ENCODE data around the gene ASH1L. TPM values are rescaled to one million over a fixed set of nuclear protein-coding genes. Genes with fewer than 3 reads are reported as not detected.

ASH1L gene
- total and polyA plus RNA-seq, 2 donors (not counting 3 experiments of a cell fraction or from before 2014, with no cell fraction given): 11.6 to 29.2 TPM

GRCh38 chr1:155304558-155305063 lies 258.0 kb downstream of the ASH1L start:
- H2AFZ ChIP-seq (ENCODE audit: low read depth, low read length): no peak overlapping the region

More at GRCh38 chr1:155304558-155305063, 258.0 kb downstream of the ASH1L start:
- Histone ChIP-seq H3K4me3 (replicated peaks in 1 of 3; ENCODE audit: insufficient read depth in 1 of 3, low read depth in 1 of 3, low read length in 3 of 3) (no peak overlapping the region), H4K20me1 (replicated peaks; ENCODE audit: control insufficient read depth, extremely low read depth, insufficient read depth, low read length) (no peaks in the 10 kb centered on the region), H3K79me2 (ENCODE audit: control insufficient read depth, insufficient read depth, low read length) (peaks cover 8% of the 10 kb centered on the region), H3K9ac (replicated peaks; ENCODE audit: extremely low read depth, insufficient read depth, low read length) (no peak overlapping the region), H3K27ac (ENCODE audit: insufficient read depth, low read depth, low read length) (no peak overlapping the region), H3K9me3 (replicated peaks; ENCODE audit: control insufficient read depth, insufficient read depth, low read length) (no peaks in the 10 kb centered on the region), H3K36me3 (ENCODE audit: control insufficient read depth in 2 of 2, extremely low read depth in 1 of 2, insufficient read depth in 2 of 2, low read length in 2 of 2) (no peaks in the 10 kb centered on the region), H3K4me1 (ENCODE audit: control insufficient read depth, extremely low read depth, insufficient read depth, low read length) (peaks cover 5% of the 10 kb centered on the region), H3K4me2 (ENCODE audit: insufficient read depth, low read length) (no peak overlapping the region), H3K9me1 (replicated peaks; ENCODE audit: control insufficient read depth, extremely low read depth, insufficient read depth, low read length) (no peaks in the 10 kb centered on the region), H3K27me3 (ENCODE audit: control insufficient read depth in 2 of 2, insufficient read depth in 2 of 2, low read length in 2 of 2) (no peaks in the 10 kb centered on the region)
- ChIA-PET CTCF (interaction anchor here (1.6 to 3.1 kb wide), 2 partner anchors 28 to 54 kb away, joined by 3 to 9 read pairs; no protein-coding TSS in a partner anchor), POLR2A (no interaction called here)
- TF ChIP-seq MAX (IDR thresholded peaks at IDR 0.05; ENCODE audit: insufficient read depth, insufficient read length): no peak
- TF ChIP-seq GATA2 (IDR thresholded peaks at IDR 0.05; ENCODE audit: insufficient read depth, insufficient read length, low read depth, low read length): no peak
- TF ChIP-seq MYC (IDR thresholded peaks at IDR 0.05; ENCODE audit: low read depth, low read length): no peak
- TF ChIP-seq EZH2 (IDR thresholded peaks at IDR 0.05; ENCODE audit: borderline replicate concordance, low read depth, low read length, severe bottlenecking): no peak
- TF ChIP-seq POLR2A (IDR thresholded peaks at IDR 0.05; ENCODE audit: low read depth, low read length): no peak
- TF ChIP-seq POLR2AphosphoS5 (IDR thresholded peaks at IDR 0.05; ENCODE audit: insufficient read depth, low read depth, low read length): no peak
- no peak for TF ChIP-seq CTCF (IDR thresholded peaks at IDR 0.05; ENCODE audit: extremely low read depth in 1 of 2, insufficient read depth in 1 of 2, low read depth in 1 of 2, low read length in 2 of 2)
- no peak for TF ChIP-seq JUN (IDR thresholded peaks at IDR 0.05; ENCODE audit: borderline replicate concordance, insufficient read depth, insufficient read length, low read depth)
- no peak for TF ChIP-seq FOS (IDR thresholded peaks at IDR 0.05; ENCODE audit: borderline replicate concordance, insufficient read depth, low read length)
- DNase-seq (ENCODE audit: low read depth, low spot score): no peak
- no peak for FAIRE-seq
- no TSS peak for BruUV-seq (replicated peaks)
- dilution Hi-C loops (cut with MboI; ENCODE audit: extremely low pct_ligation_motif_present, low sequenced_read_pairs): no loop called here
- intact Hi-C loops (cut with micrococcal nuclease): loop anchor here (5.0 kb wide), 1 partner anchor 112 kb away; no protein-coding TSS in a partner anchor

Measured in endothelial cell of umbilical vein (primary cell).